Activated CD8-positive, alpha-beta memory T cell treated with anti-CD3 and anti-CD28 coated beads, Interleukin-2, amount 50 U/mL, for 4 hours (primary cell): ENCODE data around the gene PPIP5K2.
"Not testable (repeated sequence)": the region's sequence is repeated elsewhere in the genome, so short reads cannot be mapped to it uniquely, and the experiment has no call there.

ENCODE experiments used
- DNase-seq: peaks from one replicate; pipeline ENCODE4 v3.0.0-alpha.2; 2020

PPIP5K2 gene

GRCh38 chr5:103209065-103209464 is 89.0 kb downstream of the PPIP5K2 start:
- DNase-seq, result no peak

- DNase-seq, result no peak
Measured at GRCh38 chr5:103210952-103211351, 90.9 kb downstream of the PPIP5K2 start.

GRCh38 chr5:103211576-103212561 is 91.8 kb downstream of the PPIP5K2 start:
- no peak for DNase-seq

GRCh38 chr5:103216137-103216536 is 96.0 kb downstream of the PPIP5K2 start:
- DNase-seq, result no peak

GRCh38 chr5:103216697-103217096 is 96.6 kb downstream of the PPIP5K2 start:
- no peak for DNase-seq

- no peak for DNase-seq
Measured at GRCh38 chr5:103217101-103217500, 97.0 kb downstream of the PPIP5K2 start.

GRCh38 chr5:103218164-103218563 is 98.1 kb downstream of the PPIP5K2 start:
- DNase-seq, result no peak

- not testable (repeated sequence) for DNase-seq
Measured at GRCh38 chr5:103219074-103219473, 99.0 kb downstream of the PPIP5K2 start.

GRCh38 chr5:103223031-103223955 is 103.2 kb downstream of the PPIP5K2 start:
- no peak for DNase-seq

GRCh38 chr5:103224118-103224893 is 104.2 kb downstream of the PPIP5K2 start:
- no peak for DNase-seq

- DNase-seq, result no peak
Measured at GRCh38 chr5:103224894-103225246, 104.8 kb downstream of the PPIP5K2 start.

- DNase-seq, result no peak
Measured at GRCh38 chr5:103228061-103228460, 108.0 kb downstream of the PPIP5K2 start.

- DNase-seq, result no peak
Measured at GRCh38 chr5:103228588-103228987, 108.5 kb downstream of the PPIP5K2 start.

GRCh38 chr5:103232393-103232999 is 112.4 kb downstream of the PPIP5K2 start:
- no peak for DNase-seq

- DNase-seq, result no peak
Measured at GRCh38 chr5:103234239-103234975, 114.3 kb downstream of the PPIP5K2 start.

- DNase-seq, result no peak
Measured at GRCh38 chr5:103235891-103236290, 115.8 kb downstream of the PPIP5K2 start.

- DNase-seq, result no peak
Measured at GRCh38 chr5:103237778-103238177, 117.7 kb downstream of the PPIP5K2 start.

- no peak for DNase-seq
Measured at GRCh38 chr5:103243665-103244064, 123.6 kb downstream of the PPIP5K2 start.

GRCh38 chr5:103244398-103244797 is 124.3 kb downstream of the PPIP5K2 start:
- no peak for DNase-seq

- DNase-seq, result no peak
Measured at GRCh38 chr5:103245761-103246160, 125.7 kb downstream of the PPIP5K2 start.

GRCh38 chr5:103247118-103247517 is 127.0 kb downstream of the PPIP5K2 start:
- DNase-seq, result no peak

GRCh38 chr5:103249068-103249467 is 129.0 kb downstream of the PPIP5K2 start:
- no peak for DNase-seq
